ENCODE data around the gene CIDEC.
"Not testable (repeated sequence)": the region's sequence is repeated elsewhere in the genome, so short reads cannot be mapped to it uniquely, and the experiment has no call there.

The CIDEC gene

GRCh38 chr3:9903904-9904303 lies 23.9 kb upstream of the CIDEC start:
- no peaks in the 10 kb centered on the region for H3K36me3 ChIP-seq (ENCODE audit: control insufficient read depth, low read length)
- no peaks in the 10 kb centered on the region for H3K27me3 ChIP-seq (ENCODE audit: control insufficient read depth, low read length)
- H3K79me2 ChIP-seq (ENCODE audit: control insufficient read depth, low read length) = no peaks in the 10 kb centered on the region
- H3K27ac ChIP-seq (ENCODE audit: low read depth, low read length) = no peak overlapping the region
- peaks cover 6% of the 10 kb centered on the region for H3K4me1 ChIP-seq (ENCODE audit: control insufficient read depth, low read length)
- H4K20me1 ChIP-seq (ENCODE audit: control insufficient read depth, insufficient read depth, low read depth, low read length) = no peaks in the 10 kb centered on the region
- H3K9me2 ChIP-seq (replicated peaks; ENCODE audit: control insufficient read depth, low read length) = no peaks in the 10 kb centered on the region
- no peaks in the 10 kb centered on the region for H3K9me3 ChIP-seq (ENCODE audit: control insufficient read depth, insufficient read depth, low read length)
- H3K4me2 ChIP-seq (ENCODE audit: low read length) = no peak overlapping the region
- no peak overlapping the region for H3K4me3 ChIP-seq (ENCODE audit: low read length)
- no peak for TF ChIP-seq EZH2phosphoT487 (IDR thresholded peaks at IDR 0.05; ENCODE audit: borderline replicate concordance, low read length)
- H3F3A ChIP-seq (ENCODE audit: control insufficient read depth, insufficient read depth) = no peaks in the 10 kb centered on the region

GRCh38 chr3:9903238-9903624 lies 23.2 kb upstream of the CIDEC start:
- Histone ChIP-seq H3K4me3 (ENCODE audit: low read length) (no peak overlapping the region), H3K79me2 (ENCODE audit: control insufficient read depth, low read length) (no peaks in the 10 kb centered on the region), H3K36me3 (ENCODE audit: control insufficient read depth, low read length) (no peaks in the 10 kb centered on the region), H3K9me2 (replicated peaks; ENCODE audit: control insufficient read depth, low read length) (no peaks in the 10 kb centered on the region), H3K27me3 (ENCODE audit: control insufficient read depth, low read length) (no peaks in the 10 kb centered on the region), H3K27ac (ENCODE audit: low read depth, low read length) (no peak overlapping the region), H3K4me1 (ENCODE audit: control insufficient read depth, low read length) (peaks cover 6% of the 10 kb centered on the region), H3K4me2 (ENCODE audit: low read length) (no peak overlapping the region), H3K9me3 (ENCODE audit: control insufficient read depth, insufficient read depth, low read length) (no peaks in the 10 kb centered on the region), H3F3A (ENCODE audit: control insufficient read depth, insufficient read depth) (no peaks in the 10 kb centered on the region), H4K20me1 (ENCODE audit: control insufficient read depth, insufficient read depth, low read depth, low read length) (no peaks in the 10 kb centered on the region)
- TF ChIP-seq CTCF (IDR thresholded peaks at IDR 0.05; ENCODE audit: low read depth, low read length, poor library complexity, severe bottlenecking) = no peak
- no peak for TF ChIP-seq EZH2phosphoT487 (IDR thresholded peaks at IDR 0.05; ENCODE audit: borderline replicate concordance, low read length)

- H3K4me2 ChIP-seq (ENCODE audit: low read length) = no peak within 1 kb of the TSS
- H3K79me2 ChIP-seq (ENCODE audit: control insufficient read depth, low read length) = no peaks in the 10 kb centered on the region
- peaks cover 6% of the 10 kb centered on the region for H3K4me1 ChIP-seq (ENCODE audit: control insufficient read depth, low read length)
- no peaks in the 10 kb centered on the region for H3K27me3 ChIP-seq (ENCODE audit: control insufficient read depth, low read length)
- TF ChIP-seq EZH2phosphoT487 (IDR thresholded peaks at IDR 0.05; ENCODE audit: borderline replicate concordance, low read length) (no peak), CTCF (IDR thresholded peaks at IDR 0.05; ENCODE audit: low read depth, low read length, poor library complexity, severe bottlenecking) (no peak)
- H3K4me3 ChIP-seq (ENCODE audit: low read length) = no peak within 1 kb of the TSS
- H3K27ac ChIP-seq (ENCODE audit: low read depth, low read length) = no peak within 1 kb of the TSS
- H3K36me3 ChIP-seq (ENCODE audit: control insufficient read depth, low read length) = no peaks in the 10 kb centered on the region
- no peaks in the 10 kb centered on the region for H3K9me2 ChIP-seq (replicated peaks; ENCODE audit: control insufficient read depth, low read length)
- H4K20me1 ChIP-seq (ENCODE audit: control insufficient read depth, insufficient read depth, low read depth, low read length) = no peaks in the 10 kb centered on the region
- H3K9me3 ChIP-seq (ENCODE audit: control insufficient read depth, insufficient read depth, low read length) = no peaks in the 10 kb centered on the region
- H3F3A ChIP-seq (ENCODE audit: control insufficient read depth, insufficient read depth) = no peaks in the 10 kb centered on the region
Measured at GRCh38 chr3:9902372-9903237, 22.6 kb upstream of the CIDEC start, which contains the start of gene IL17RE. Gene IL17RE, plus strand, starts transcription at chr3:9902848. Its CDS starts 85 bp downstream, at chr3:9902933.

GRCh38 chr3:9901967-9902366 lies 21.9 kb upstream of the CIDEC start:
- Histone ChIP-seq H3K9me3 (ENCODE audit: control insufficient read depth, insufficient read depth, low read length) (no peaks in the 10 kb centered on the region), H3K9me2 (replicated peaks; ENCODE audit: control insufficient read depth, low read length) (no peaks in the 10 kb centered on the region), H3K4me3 (ENCODE audit: low read length) (no peak overlapping the region), H3K4me1 (ENCODE audit: control insufficient read depth, low read length) (peaks cover 6% of the 10 kb centered on the region), H3F3A (ENCODE audit: control insufficient read depth, insufficient read depth) (no peaks in the 10 kb centered on the region), H3K36me3 (ENCODE audit: control insufficient read depth, low read length) (no peaks in the 10 kb centered on the region), H3K79me2 (ENCODE audit: control insufficient read depth, low read length) (no peaks in the 10 kb centered on the region), H3K27me3 (ENCODE audit: control insufficient read depth, low read length) (no peaks in the 10 kb centered on the region), H3K27ac (ENCODE audit: low read depth, low read length) (no peak overlapping the region), H4K20me1 (ENCODE audit: control insufficient read depth, insufficient read depth, low read depth, low read length) (no peaks in the 10 kb centered on the region), H3K4me2 (ENCODE audit: low read length) (no peak overlapping the region)
- TF ChIP-seq EZH2phosphoT487 (IDR thresholded peaks at IDR 0.05; ENCODE audit: borderline replicate concordance, low read length) (no peak), CTCF (IDR thresholded peaks at IDR 0.05; ENCODE audit: low read depth, low read length, poor library complexity, severe bottlenecking) (no peak)

GRCh38 chr3:9900965-9901415 lies 20.9 kb upstream of the CIDEC start:
- not testable (repeated sequence) for H3K9me2 ChIP-seq (replicated peaks; ENCODE audit: control insufficient read depth, low read length); H3K27ac ChIP-seq (ENCODE audit: low read depth, low read length); H3K27me3 ChIP-seq (ENCODE audit: control insufficient read depth, low read length); H3K79me2 ChIP-seq (ENCODE audit: control insufficient read depth, low read length); H3K36me3 ChIP-seq (ENCODE audit: control insufficient read depth, low read length); H3K4me1 ChIP-seq (ENCODE audit: control insufficient read depth, low read length); H3K4me2 ChIP-seq (ENCODE audit: low read length); H3K9me3 ChIP-seq (ENCODE audit: control insufficient read depth, insufficient read depth, low read length); H3F3A ChIP-seq (ENCODE audit: control insufficient read depth, insufficient read depth); H4K20me1 ChIP-seq (ENCODE audit: control insufficient read depth, insufficient read depth, low read depth, low read length); H3K4me3 ChIP-seq (ENCODE audit: low read length)

All from DOHH2 (cell line).